HG02642 (cell line): ENCODE data around the gene RNF144A.

Experiments used
- ATAC-seq: cut with Tn5 transposase; IDR thresholded peaks from one replicate; pipeline ENCODE4 v1.9.1; 2021; ENCODE audit warnings: mild to moderate bottlenecking; ENCODE audit not compliant: unreplicated experiment, poor library complexity

RNF144A gene

GRCh38 chr2:6906165-6906741, 11.0 kb upstream of the RNF144A start:
- ATAC-seq, result no peak

- no peak for ATAC-seq
Measured at GRCh38 chr2:6908291-6908690, 8.9 kb upstream of the RNF144A start.

- ATAC-seq, result peak; percentile 98
Measured at GRCh38 chr2:6909431-6910385, 7.5 kb upstream of the RNF144A start.

- no peak for ATAC-seq
Measured at GRCh38 chr2:6911721-6912120, 5.5 kb upstream of the RNF144A start.

GRCh38 chr2:6913415-6914157, 3.6 kb upstream of the RNF144A start:
- ATAC-seq, result no peak

GRCh38 chr2:6914828-6915227, 2.4 kb upstream of the RNF144A start:
- ATAC-seq, result no peak

GRCh38 chr2:6915399-6915798, 1.8 kb upstream of the RNF144A start:
- no peak for ATAC-seq

GRCh38 chr2:6916224-6916623, 988 bp upstream of the RNF144A start:
- ATAC-seq, result no peak

- no peak for ATAC-seq
Measured at GRCh38 chr2:6916736-6917070, 509 bp upstream of the RNF144A start.

- peak; percentile 34 for ATAC-seq
Measured at GRCh38 chr2:6917761-6918421, 679 bp downstream of the RNF144A start.

GRCh38 chr2:6919901-6920742, 2.9 kb downstream of the RNF144A start:
- no peak for ATAC-seq

- no peak for ATAC-seq
Measured at GRCh38 chr2:6920743-6921064, 3.5 kb downstream of the RNF144A start.

- no peak for ATAC-seq
Measured at GRCh38 chr2:6921321-6921922, 4.2 kb downstream of the RNF144A start.

- ATAC-seq, result no peak
Measured at GRCh38 chr2:6922201-6922656, 5.0 kb downstream of the RNF144A start.

GRCh38 chr2:6923319-6923718, 6.1 kb downstream of the RNF144A start:
- no peak for ATAC-seq

GRCh38 chr2:6924101-6924923, 7.1 kb downstream of the RNF144A start:
- ATAC-seq, result no peak

GRCh38 chr2:6924924-6925409, 7.8 kb downstream of the RNF144A start:
- no peak for ATAC-seq

GRCh38 chr2:6926071-6926732, 9.0 kb downstream of the RNF144A start:
- no peak for ATAC-seq
